Naive thymus-derived CD8-positive, alpha-beta T cell (primary cell): ENCODE measurements around the gene HOXD9. TPM values are rescaled to one million over a fixed set of nuclear protein-coding genes. Genes with fewer than 3 reads are reported as not detected.

ENCODE experiments used
- ATAC-seq, 2 donors: fragments of 150-1000 bp; cut with Tn5 transposase in 1 of 2; sonication (Bioruptor Pico), chemical (Tn5 transposase) in 1 of 2; 1 replicate in 1 of 2; 2 replicates in 1 of 2; pipeline ENCODE4 v1.10.0; 2021; ENCODE audit warnings: mild to moderate bottlenecking in 2 of 2, moderate library complexity in 2 of 2
- POLR2A ChIA-PET: fragments of 350-600 bp; sonication (Branson Sonifier 250); formaldehyde crosslinking; loops from one replicate; lab custom pipeline; 2021; ENCODE audit warnings: antibody characterized with exemption; lab: Charles Lee
- DNase-seq, 10 donors: peaks; one replicate each; pipeline versions ENCODE4 v3.0.0 to v3.0.0-alpha.2; 2020 to 2022
- H3K27ac Mint-ChIP-seq, 10 donors: one replicate each; pipeline ENCODE4 v1.8.0; 2020 to 2022; ENCODE audit warnings: mild to moderate bottlenecking in 10 of 10, mixed read lengths in 10 of 10, moderate library complexity in 4 of 10, inconsistent platforms in 1 of 10
- H3K27me3 Mint-ChIP-seq, 5 donors: one replicate each; pipeline ENCODE4 v1.8.0; 2021 to 2022; ENCODE audit warnings: mixed read lengths in 5 of 5
- H3K36me3 Mint-ChIP-seq, 3 donors: one replicate each; pipeline ENCODE4 v1.8.0; 2020 to 2022; ENCODE audit warnings: mixed read lengths in 3 of 3, mild to moderate bottlenecking in 2 of 3, inconsistent platforms in 1 of 3
- H3K4me1 Mint-ChIP-seq, 4 donors: one replicate each; pipeline ENCODE4 v1.8.0; 2021 to 2022; ENCODE audit warnings: mixed read lengths in 4 of 4
- H3K4me3 Mint-ChIP-seq, 10 donors: one replicate each; pipeline ENCODE4 v1.8.0; 2020 to 2022; ENCODE audit warnings: mild to moderate bottlenecking in 10 of 10, mixed read lengths in 10 of 10, moderate library complexity in 6 of 10, inconsistent platforms in 1 of 10
- H3K9me3 Mint-ChIP-seq, 9 donors: one replicate each; pipeline ENCODE4 v1.8.0; 2020 to 2022; ENCODE audit warnings: mixed read lengths in 9 of 9, mild to moderate bottlenecking in 3 of 9, inconsistent platforms in 1 of 9, moderate library complexity in 1 of 9
- polyA plus RNA-seq, 3 donors: library from polyadenylated mRNA; unstranded; fragments of 300-500 nt; fragmentation: Illumina TruSeq; gene quantifications; one replicate each; pipeline ENCODE4 v1.2.3, GENCODE V29; 2021
- total RNA-seq, 8 experiments: library from RNA in 2 of 8; stranded (reverse) in 2 of 8; gene quantifications; one replicate each; pipeline ENCODE4 v1.2.3 and lab custom pipeline; 2021 to 2026

HOXD9 gene
- total RNA-seq (not detected), polyA plus RNA-seq (not detected), total RNA-seq (lab: John Stamatoyannopoulos, UW) (0 reads per million in 6 experiments)

- DNase-seq = peak in 2 of 10 donors; percentile 35 to 44
- Mint-ChIP-seq H3K27me3 (peaks cover 62 to 87% (median 76%) of the 10 kb centered on the region in 5 donors), H3K27ac (peak within 1 kb of the TSS in 2 of 10 donors; percentile 2 to 71), H3K4me3 (peak within 1 kb of the TSS; percentile 57 to 85 (median 78)), H3K36me3 (peaks cover 2 to 10% (median 6%) of the 10 kb centered on the region in 3 donors), H3K9me3 (peaks cover 0 to 27% (median 9%) of the 10 kb centered on the region in 9 donors), H3K4me1 (peaks cover 9 to 26% (median 14%) of the 10 kb centered on the region in 4 donors)
- peak; percentile 53 to 55 for ATAC-seq
- POLR2A ChIA-PET = interaction anchor here (0.5 to 0.9 kb wide), 2 partner anchors 706 to 1072 kb away, joined by 3 read pairs; no protein-coding TSS in a partner anchor
These were observed at the start of gene HOXD9 for GRCh38 chr2:176122683-176123410. Gene HOXD9 (plus strand): TSS chr2:176122719. CDS start chr2:176122769, 50 bp downstream.

GRCh38 chr2:176072951-176073904 is 49.3 kb upstream of the HOXD9 start:
- peaks cover 8 to 36% (median 8%) of the 10 kb centered on the region in 3 donors for H3K36me3 Mint-ChIP-seq
- no peak for DNase-seq
- ATAC-seq = no peak
- peaks cover under 1 to 42% (median 19%) of the 10 kb centered on the region in 9 donors for H3K9me3 Mint-ChIP-seq
- peak overlapping the region in 1 of 10 donors; percentile 14 for H3K4me3 Mint-ChIP-seq
- H3K27ac Mint-ChIP-seq = peak overlapping the region in 1 of 10 donors; percentile 73
- peaks cover 2 to 12% (median 4%) of the 10 kb centered on the region in 4 donors for H3K4me1 Mint-ChIP-seq
- peaks cover 71 to 95% (median 83%) of the 10 kb centered on the region in 5 donors for H3K27me3 Mint-ChIP-seq
- POLR2A ChIA-PET = no interaction called here

- peaks cover 8 to 20% (median 10%) of the 10 kb centered on the region in 4 donors for H3K4me1 Mint-ChIP-seq
- no peak overlapping the region for H3K4me3 Mint-ChIP-seq
- POLR2A ChIA-PET = interaction anchor here (0.6 kb wide), 1 partner anchor 30 kb away, joined by 3 read pairs; no protein-coding TSS in a partner anchor
- DNase-seq = no peak
- H3K9me3 Mint-ChIP-seq = peaks cover 7 to 56% (median 31%) of the 10 kb centered on the region in 9 donors
- no peak for ATAC-seq
- peaks cover 13 to 50% (median 17%) of the 10 kb centered on the region in 3 donors for H3K36me3 Mint-ChIP-seq
- peaks cover 70 to 95% (median 82%) of the 10 kb centered on the region in 5 donors for H3K27me3 Mint-ChIP-seq
- no peak overlapping the region for H3K27ac Mint-ChIP-seq
These were observed 47.5 kb upstream of the HOXD9 start for GRCh38 chr2:176074919-176075425.

GRCh38 chr2:176075481-176075880 is 47.0 kb upstream of the HOXD9 start:
- POLR2A ChIA-PET = interaction anchor here (0.6 kb wide), 1 partner anchor 29 kb away, joined by 3 read pairs; no protein-coding TSS in a partner anchor
- ATAC-seq (no peak), DNase-seq (no peak)
- H3K4me3 Mint-ChIP-seq = no peak overlapping the region
- H3K36me3 Mint-ChIP-seq = peaks cover 13 to 50% (median 16%) of the 10 kb centered on the region in 3 donors
- peaks cover 7 to 54% (median 31%) of the 10 kb centered on the region in 9 donors for H3K9me3 Mint-ChIP-seq
- H3K27me3 Mint-ChIP-seq = peaks cover 65 to 90% (median 77%) of the 10 kb centered on the region in 5 donors
- H3K4me1 Mint-ChIP-seq = peaks cover 8 to 20% (median 10%) of the 10 kb centered on the region in 4 donors
- H3K27ac Mint-ChIP-seq = peak overlapping the region in 2 of 10 donors; percentile 9 to 57

GRCh38 chr2:176076063-176076462 is 46.5 kb upstream of the HOXD9 start:
- Mint-ChIP-seq H3K27ac (peak overlapping the region in 1 of 10 donors; percentile 2), H3K36me3 (peaks cover 14 to 47% (median 15%) of the 10 kb centered on the region in 3 donors), H3K9me3 (peaks cover 7 to 58% (median 31%) of the 10 kb centered on the region in 9 donors), H3K4me3 (no peak overlapping the region), H3K27me3 (peaks cover 62 to 87% (median 74%) of the 10 kb centered on the region in 5 donors), H3K4me1 (peaks cover 9 to 20% (median 11%) of the 10 kb centered on the region in 4 donors)
- DNase-seq = no peak
- POLR2A ChIA-PET = no interaction called here
- ATAC-seq = no peak

- peaks cover 7 to 65% (median 31%) of the 10 kb centered on the region in 9 donors for H3K9me3 Mint-ChIP-seq
- no peak for DNase-seq
- H3K27ac Mint-ChIP-seq = peak overlapping the region in 2 of 10 donors; percentile 2 to 66
- no peak for ATAC-seq
- peak overlapping the region in 2 of 10 donors; percentile 3 to 9 for H3K4me3 Mint-ChIP-seq
- peaks cover 9 to 19% (median 13%) of the 10 kb centered on the region in 4 donors for H3K4me1 Mint-ChIP-seq
- H3K27me3 Mint-ChIP-seq = peaks cover 59 to 87% (median 76%) of the 10 kb centered on the region in 5 donors
- POLR2A ChIA-PET = no interaction called here
- H3K36me3 Mint-ChIP-seq = peaks cover 18 to 44% (median 18%) of the 10 kb centered on the region in 3 donors
These were observed 45.7 kb upstream of the HOXD9 start for GRCh38 chr2:176076796-176077195.

- peak in 2 of 10 donors; percentile 16 to 27 for DNase-seq
These were observed 43.8 kb upstream of the HOXD9 start for GRCh38 chr2:176078541-176079284.

GRCh38 chr2:176079285-176079830 is 43.2 kb upstream of the HOXD9 start:
- DNase-seq (peak in 2 of 10 donors; percentile 25 to 28), ATAC-seq (peak in 1 of 2 donors; percentile 10)
- H3K4me1 Mint-ChIP-seq = peaks cover 6 to 16% (median 12%) of the 10 kb centered on the region in 4 donors
- H3K36me3 Mint-ChIP-seq = peaks cover 18 to 42% (median 26%) of the 10 kb centered on the region in 3 donors
- POLR2A ChIA-PET = no interaction called here
- H3K4me3 Mint-ChIP-seq = peak overlapping the region; percentile 50 to 86 (median 68)
- peak overlapping the region in 8 of 10 donors; percentile 15 to 94 (median 76) for H3K27ac Mint-ChIP-seq
- peaks cover 7 to 77% (median 31%) of the 10 kb centered on the region in 9 donors for H3K9me3 Mint-ChIP-seq
- H3K27me3 Mint-ChIP-seq = peaks cover 45 to 85% (median 73%) of the 10 kb centered on the region in 5 donors

More at GRCh38 chr2:176078541-176079284, 43.8 kb upstream of the HOXD9 start:
- Mint-ChIP-seq H3K4me3 (peak overlapping the region; percentile 37 to 86 (median 66)), H3K36me3 (peaks cover 18 to 39% (median 25%) of the 10 kb centered on the region in 3 donors), H3K9me3 (peaks cover 7 to 72% (median 31%) of the 10 kb centered on the region in 9 donors), H3K4me1 (peaks cover 6 to 16% (median 12%) of the 10 kb centered on the region in 4 donors), H3K27me3 (peaks cover 43 to 85% (median 71%) of the 10 kb centered on the region in 5 donors), H3K27ac (peak overlapping the region in 7 of 10 donors; percentile 15 to 94 (median 77))
- no peak for ATAC-seq
- POLR2A ChIA-PET = no interaction called here

GRCh38 chr2:176079831-176080539 is 42.5 kb upstream of the HOXD9 start:
- ATAC-seq (peak in 1 of 2 donors; percentile 37), DNase-seq (peak in 2 of 10 donors; percentile 5 to 23)
- H3K9me3 Mint-ChIP-seq = peaks cover 7 to 81% (median 31%) of the 10 kb centered on the region in 9 donors
- peak overlapping the region; percentile 50 to 86 (median 68) for H3K4me3 Mint-ChIP-seq
- peaks cover 16 to 39% (median 32%) of the 10 kb centered on the region in 3 donors for H3K36me3 Mint-ChIP-seq
- peaks cover 46 to 85% (median 73%) of the 10 kb centered on the region in 5 donors for H3K27me3 Mint-ChIP-seq
- POLR2A ChIA-PET = interaction anchor here (0.6 kb wide), 1 partner anchor 17 kb away, joined by 3 read pairs; no protein-coding TSS in a partner anchor
- peaks cover 7 to 16% (median 12%) of the 10 kb centered on the region in 4 donors for H3K4me1 Mint-ChIP-seq
- H3K27ac Mint-ChIP-seq = peak overlapping the region in 2 of 10 donors; percentile 94
